PC-3 (cell line): ENCODE results near the gene HLA-G. TPM values are rescaled to one million over a fixed set of nuclear protein-coding genes. Genes with fewer than 3 reads are reported as not detected.

Experiments
- ATAC-seq: fragments of 200-7000 bp; cut with Tn5 transposase; 2 replicates; pipeline ENCODE4 v1.9.1; 2020; ENCODE audit warnings: mild to moderate bottlenecking, moderate library complexity
- BruUV-seq: library from RNA; stranded (reverse); fragments of 400-500 nt; replicated peaks from 2 replicates; lab custom pipeline; 2021; lab: Mats Ljungman, UMichigan
- CTCF ChIA-PET: fragments of 300-600 bp; sonication (Branson Sonifier 250); formaldehyde crosslinking; loops from one replicate; lab custom pipeline; 2022; ENCODE audit warnings: antibody characterized with exemption; lab: Charles Lee
- POLR2A ChIA-PET: fragments of 300-600 bp; sonication (Branson Sonifier 250); formaldehyde crosslinking; loops from one replicate; lab custom pipeline; 2022; ENCODE audit warnings: antibody characterized with exemption; ENCODE audit not compliant: unreplicated experiment; lab: Charles Lee
- DNase-seq: peaks from one replicate; pipeline ENCODE4 v3.0.0-alpha.2; 2015
- H2AFZ ChIP-seq: fragments of 300-600 bp; sonication (generic); 2 replicates; pipeline ENCODE4 v1.6.0; 2016; ENCODE audit warnings: antibody characterized with exemption, low read length
- H3F3A ChIP-seq: fragments of 300-600 bp; sonication (generic); one replicate; pipeline ENCODE4 v1.6.0; 2017; ENCODE audit warnings: antibody characterized with exemption, low read length, control low read depth, mild to moderate bottlenecking; ENCODE audit not compliant: unreplicated experiment
- H3K27ac ChIP-seq: fragments of 300-600 bp; sonication (generic); 2 replicates; pipeline ENCODE4 v1.5.1; 2016; ENCODE audit warnings: mild to moderate bottlenecking, low read length
- H3K27me3 ChIP-seq: fragments of 300-600 bp; sonication (generic); 2 replicates; pipeline ENCODE4 v1.6.1; 2016; ENCODE audit warnings: low read length, mixed read lengths
- H3K36me3 ChIP-seq: fragments of 300-600 bp; sonication (generic); 2 replicates; pipeline ENCODE4 v1.6.1; 2016; ENCODE audit warnings: low read depth, mixed run types, low read length, mixed read lengths
- H3K4me1 ChIP-seq: fragments of 300-600 bp; sonication (generic); 2 replicates; pipeline ENCODE4 v1.5.1; 2016; ENCODE audit warnings: low read length; ENCODE audit not compliant: insufficient read depth
- H3K4me2 ChIP-seq: fragments of 300-600 bp; sonication (generic); 2 replicates; pipeline ENCODE4 v1.6.0; 2016; ENCODE audit warnings: low read length
- H3K4me3 ChIP-seq: fragments of 300-600 bp; sonication (generic); 2 replicates; pipeline ENCODE4 v1.5.1; 2016; ENCODE audit warnings: mild to moderate bottlenecking, low read length, mixed read lengths
- H3K79me2 ChIP-seq: fragments of 300-600 bp; sonication (generic); 2 replicates; pipeline ENCODE4 v1.6.1; 2017; ENCODE audit warnings: low read length, mixed read lengths
- H3K9ac ChIP-seq: fragments of 300-600 bp; sonication (generic); 2 replicates; pipeline ENCODE4 v1.6.0; 2016; ENCODE audit warnings: mild to moderate bottlenecking, low read length
- H3K9me2 ChIP-seq: fragments of 300-600 bp; sonication (generic); replicated peaks from 2 replicates; pipeline ENCODE4 v1.6.1; 2016; ENCODE audit warnings: mixed run types, low read length, mixed read lengths
- H3K9me3 ChIP-seq: fragments of 300-600 bp; sonication (generic); 2 replicates; pipeline ENCODE4 v1.6.1; 2016; ENCODE audit warnings: low read length, mixed read lengths
- H4K20me1 ChIP-seq: fragments of 300-600 bp; sonication (generic); 2 replicates; pipeline ENCODE4 v1.6.1; 2016; ENCODE audit warnings: low read length, mixed read lengths
- CTCF ChIP-seq: fragments of 300-600 bp; sonication (generic); conservative IDR thresholded peaks from 2 replicates; pipeline ENCODE4 v1.5.1; 2017; ENCODE audit warnings: antibody characterized with exemption, low read depth, mild to moderate bottlenecking, low read length
- EZH2 ChIP-seq: fragments of 300-600 bp; sonication (generic); IDR thresholded peaks from one replicate; pipeline ENCODE4 v1.6.1; 2017; ENCODE audit warnings: antibody characterized with exemption, mild to moderate bottlenecking, low read length; ENCODE audit not compliant: unreplicated experiment
- EZH2phosphoT487 ChIP-seq: fragments of 300-600 bp; sonication (generic); IDR thresholded peaks from 2 replicates; pipeline ENCODE4 v1.6.1; 2018; ENCODE audit warnings: mild to moderate bottlenecking, antibody characterized with exemption, low read length, borderline replicate concordance
- intact Hi-C: fragments of 100-400 bp; cut with micrococcal nuclease; formaldehyde crosslinking; loops from 2 replicates; pipeline ENCODE4 v1.9.0; 2023
- total RNA-seq: library from RNA; depleted of rRNA; stranded (reverse); fragments of >200 nt; gene quantifications from 2 replicates; pipeline ENCODE4 v1.2.3, GENCODE V29; 2014

The HLA-G gene
- total RNA-seq, 1 experiment from 2014 or later, result not detected

GRCh38 chr6:29853245-29853644, 25.6 kb downstream of the HLA-G start:
- no peaks in the 10 kb centered on the region for H3F3A ChIP-seq
- H2AFZ ChIP-seq, result no peak overlapping the region
- intact Hi-C loops, result loop anchor here (10.0 kb wide), 1 partner anchor 322 kb away; no protein-coding TSS in a partner anchor
- no peaks in the 10 kb centered on the region for H3K9me2 ChIP-seq
- BruUV-seq, result no TSS peak
- POLR2A ChIA-PET, result no interaction called here
- CTCF ChIA-PET, result interaction anchor here (0.6 kb wide), 1 partner anchor 88 kb away, joined by 3 read pairs; no protein-coding TSS in a partner anchor
- no peaks in the 10 kb centered on the region for H3K79me2 ChIP-seq
- H3K4me3 ChIP-seq, result no peak overlapping the region
- no peak for TF ChIP-seq CTCF
- TF ChIP-seq EZH2, result no peak
- TF ChIP-seq EZH2phosphoT487, result no peak
- H3K27ac ChIP-seq, result no peak overlapping the region
- DNase-seq, result no peak
- H3K36me3 ChIP-seq, result no peaks in the 10 kb centered on the region
- H3K9ac ChIP-seq, result no peak overlapping the region
- no peaks in the 10 kb centered on the region for H3K27me3 ChIP-seq
- no peaks in the 10 kb centered on the region for H4K20me1 ChIP-seq
- no peak for ATAC-seq
- H3K9me3 ChIP-seq, result no peaks in the 10 kb centered on the region
- no peaks in the 10 kb centered on the region for H3K4me1 ChIP-seq
- H3K4me2 ChIP-seq, result no peak overlapping the region

GRCh38 chr6:29858006-29858405, 30.4 kb downstream of the HLA-G start:
- ChIA-PET POLR2A (no interaction called here), CTCF (no interaction called here)
- no peaks in the 10 kb centered on the region for H3K4me1 ChIP-seq
- H3K27ac ChIP-seq, result no peak overlapping the region
- ATAC-seq, result no peak
- H2AFZ ChIP-seq, result no peak overlapping the region
- H3F3A ChIP-seq, result no peaks in the 10 kb centered on the region
- no peak overlapping the region for H3K9ac ChIP-seq
- no TSS peak for BruUV-seq
- no peak for DNase-seq
- H3K79me2 ChIP-seq, result no peaks in the 10 kb centered on the region
- no peak overlapping the region for H3K4me3 ChIP-seq
- H3K9me2 ChIP-seq, result no peaks in the 10 kb centered on the region
- intact Hi-C loops, result loop anchor here (10.0 kb wide), 1 partner anchor 317 kb away; no protein-coding TSS in a partner anchor
- H3K4me2 ChIP-seq, result no peak overlapping the region
- no peaks in the 10 kb centered on the region for H3K9me3 ChIP-seq
- no peaks in the 10 kb centered on the region for H4K20me1 ChIP-seq
- no peak for TF ChIP-seq CTCF
- no peak for TF ChIP-seq EZH2
- TF ChIP-seq EZH2phosphoT487, result no peak
- H3K36me3 ChIP-seq, result no peaks in the 10 kb centered on the region
- no peaks in the 10 kb centered on the region for H3K27me3 ChIP-seq

- Histone ChIP-seq H3K36me3 (no peaks in the 10 kb centered on the region), H3K27me3 (0 out of 2 replicates have a peak, but pooled peaks cover 4% of the 10 kb centered on the region), H3K79me2 (no peaks in the 10 kb centered on the region), H2AFZ (no peak overlapping the region), H3F3A (no peaks in the 10 kb centered on the region), H3K9me2 (no peaks in the 10 kb centered on the region), H3K4me1 (no peaks in the 10 kb centered on the region), H3K4me2 (no peak overlapping the region), H3K9ac (no peak overlapping the region), H3K4me3 (no peak overlapping the region), H4K20me1 (no peaks in the 10 kb centered on the region), H3K9me3 (no peaks in the 10 kb centered on the region), H3K27ac (no peak overlapping the region)
- intact Hi-C loops, result no loop called here
- no peak for ATAC-seq
- no peak for DNase-seq
- no TSS peak for BruUV-seq
- POLR2A ChIA-PET, result no interaction called here
- CTCF ChIA-PET, result no interaction called here
- TF ChIP-seq EZH2phosphoT487, result no peak
- TF ChIP-seq CTCF, result no peak
- TF ChIP-seq EZH2, result no peak
These were observed 34.1 kb downstream of the HLA-G start for GRCh38 chr6:29861521-29862255.
